Measurements from ENCODE around the gene TRIM72.
"Not testable (repeated sequence)": the region's sequence is repeated elsewhere in the genome, so short reads cannot be mapped to it uniquely, and the experiment has no call there.

TRIM72 gene

DNA sequence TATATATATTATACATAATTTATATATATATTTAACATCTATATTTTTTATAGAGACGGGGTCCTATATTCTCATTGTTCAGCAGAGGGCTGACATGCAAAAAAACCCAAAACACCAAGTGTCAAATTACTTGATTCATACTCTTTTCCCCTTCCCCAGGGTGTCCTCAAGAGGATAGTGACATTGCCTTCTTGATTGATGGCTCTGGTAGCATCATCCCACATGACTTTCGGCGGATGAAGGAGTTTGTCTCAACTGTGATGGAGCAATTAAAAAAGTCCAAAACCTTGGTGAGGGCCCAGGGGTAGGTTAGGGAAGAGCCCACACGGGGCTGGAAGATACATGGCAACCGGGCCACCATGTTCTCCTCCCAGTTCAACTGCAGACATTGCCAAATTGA lies 56.9 kb downstream of the TRIM72 start:
- Histone ChIP-seq H3K4me3 (ENCODE audit: low read depth in 1 of 2, low read length in 2 of 2) (no peak overlapping the region), H3K36me3 (ENCODE audit: control insufficient read depth in 1 of 2, insufficient read depth in 2 of 2, low read length in 2 of 2) (no peaks in the 10 kb centered on the region), H3K4me1 (ENCODE audit: control insufficient read depth in 1 of 2, insufficient read depth in 2 of 2, low read length in 2 of 2) (no peaks in the 10 kb centered on the region), H3K9ac (ENCODE audit: low read depth in 1 of 2, low read length in 2 of 2) (no peak overlapping the region), H3K27ac (ENCODE audit: low read depth, low read length) (no peak overlapping the region), H3K27me3 (ENCODE audit: control insufficient read depth in 1 of 2, insufficient read depth in 2 of 2, low read length in 2 of 2) (peaks cover 0 to 2% of the 10 kb centered on the region in 2 donors), H3K9me3 (ENCODE audit: control insufficient read depth in 1 of 2, low read length in 2 of 2) (no peaks in the 10 kb centered on the region)

DNA sequence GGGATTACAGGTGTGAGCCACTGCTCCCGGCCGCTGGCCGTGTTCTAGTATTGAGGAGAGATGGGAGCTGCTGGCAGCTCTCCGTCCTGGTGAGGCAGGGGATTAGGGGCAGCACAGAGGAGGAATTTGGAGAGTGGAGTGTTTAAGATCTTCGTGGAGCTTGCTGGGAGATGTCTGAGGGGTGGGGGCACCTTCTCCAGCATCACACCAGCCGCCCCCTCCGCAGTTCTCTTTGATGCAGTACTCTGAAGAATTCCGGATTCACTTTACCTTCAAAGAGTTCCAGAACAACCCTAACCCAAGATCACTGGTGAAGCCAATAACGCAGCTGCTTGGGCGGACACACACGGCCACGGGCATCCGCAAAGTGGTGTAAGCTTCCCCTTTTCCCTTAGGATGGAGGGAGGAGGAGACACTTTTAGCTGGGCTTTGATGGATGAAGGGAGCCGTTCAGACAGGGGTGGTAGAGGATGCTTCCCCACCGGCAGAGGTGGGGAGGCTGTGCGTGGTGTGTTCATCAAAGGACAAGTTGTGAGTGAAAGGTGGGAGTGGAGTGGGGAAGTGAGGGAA lies 57.8 kb downstream of the TRIM72 start:
- H3K9me3 ChIP-seq (ENCODE audit: control insufficient read depth in 1 of 2, low read length in 2 of 2) = no peaks in the 10 kb centered on the region
- no peak overlapping the region for H3K9ac ChIP-seq (ENCODE audit: low read depth in 1 of 2, low read length in 2 of 2)
- H3K27ac ChIP-seq (ENCODE audit: low read depth, low read length) = no peak overlapping the region
- no peaks in the 10 kb centered on the region for H3K36me3 ChIP-seq (ENCODE audit: control insufficient read depth in 1 of 2, insufficient read depth in 2 of 2, low read length in 2 of 2)
- H3K4me3 ChIP-seq (ENCODE audit: low read depth in 1 of 2, low read length in 2 of 2) = no peak overlapping the region
- peaks cover 0 to 2% of the 10 kb centered on the region in 2 donors for H3K27me3 ChIP-seq (ENCODE audit: control insufficient read depth in 1 of 2, insufficient read depth in 2 of 2, low read length in 2 of 2)
- H3K4me1 ChIP-seq (ENCODE audit: control insufficient read depth in 1 of 2, insufficient read depth in 2 of 2, low read length in 2 of 2) = no peaks in the 10 kb centered on the region

DNA sequence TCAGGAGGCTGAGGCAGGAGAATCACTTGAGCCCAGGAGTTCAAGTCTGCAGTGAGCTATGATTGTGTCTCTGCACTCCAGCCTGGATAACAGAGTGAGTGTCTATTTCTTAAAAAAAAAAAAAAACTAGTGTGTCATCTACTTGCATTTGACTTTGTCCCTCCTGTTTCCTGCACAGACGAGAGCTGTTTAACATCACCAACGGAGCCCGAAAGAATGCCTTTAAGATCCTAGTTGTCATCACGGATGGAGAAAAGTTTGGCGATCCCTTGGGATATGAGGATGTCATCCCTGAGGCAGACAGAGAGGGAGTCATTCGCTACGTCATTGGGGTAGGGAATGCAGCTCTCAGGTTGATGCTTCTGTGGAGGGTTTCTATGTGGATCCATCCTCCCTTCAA lies 59.3 kb downstream of the TRIM72 start:
- H3K9ac ChIP-seq (ENCODE audit: low read depth in 1 of 2, low read length in 2 of 2) = no peak overlapping the region
- no peaks in the 10 kb centered on the region for H3K36me3 ChIP-seq (ENCODE audit: control insufficient read depth in 1 of 2, insufficient read depth in 2 of 2, low read length in 2 of 2)
- no peaks in the 10 kb centered on the region for H3K9me3 ChIP-seq (ENCODE audit: control insufficient read depth in 1 of 2, low read length in 2 of 2)
- peaks cover 0 to 2% of the 10 kb centered on the region in 2 donors for H3K27me3 ChIP-seq (ENCODE audit: control insufficient read depth in 1 of 2, insufficient read depth in 2 of 2, low read length in 2 of 2)
- H3K27ac ChIP-seq (ENCODE audit: low read depth, low read length) = no peak overlapping the region
- H3K4me1 ChIP-seq (ENCODE audit: control insufficient read depth in 1 of 2, insufficient read depth in 2 of 2, low read length in 2 of 2) = no peaks in the 10 kb centered on the region
- no peak overlapping the region for H3K4me3 ChIP-seq (ENCODE audit: low read depth in 1 of 2, low read length in 2 of 2)

DNA sequence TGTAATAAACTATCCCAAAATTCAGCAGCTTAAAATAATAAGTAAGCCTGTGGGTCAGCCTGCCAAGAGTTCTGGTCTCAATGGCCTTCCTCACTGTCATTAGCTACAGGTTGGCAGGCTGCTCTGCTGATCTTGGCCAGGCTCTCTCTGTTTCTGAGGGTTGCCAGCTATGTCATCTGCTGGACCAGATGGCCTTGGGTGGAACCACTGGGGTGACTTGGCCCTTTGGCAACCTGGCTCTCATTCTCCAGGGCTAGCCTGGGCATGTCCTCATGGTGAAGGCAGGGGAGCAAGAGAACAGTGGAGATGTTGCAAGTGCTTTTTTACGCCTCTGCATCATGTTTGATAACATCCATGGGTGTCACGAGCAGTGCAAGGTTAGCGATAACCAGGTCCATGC lies 59.8 kb downstream of the TRIM72 start:
- no peaks in the 10 kb centered on the region for H3K36me3 ChIP-seq (ENCODE audit: control insufficient read depth in 1 of 2, insufficient read depth in 2 of 2, low read length in 2 of 2)
- no peaks in the 10 kb centered on the region for H3K4me1 ChIP-seq (ENCODE audit: control insufficient read depth in 1 of 2, insufficient read depth in 2 of 2, low read length in 2 of 2)
- H3K27me3 ChIP-seq (ENCODE audit: control insufficient read depth in 1 of 2, insufficient read depth in 2 of 2, low read length in 2 of 2) = peaks cover 0 to 2% of the 10 kb centered on the region in 2 donors
- no peak overlapping the region for H3K9ac ChIP-seq (ENCODE audit: low read depth in 1 of 2, low read length in 2 of 2)
- no peak overlapping the region for H3K27ac ChIP-seq (ENCODE audit: low read depth, low read length)
- no peaks in the 10 kb centered on the region for H3K9me3 ChIP-seq (ENCODE audit: control insufficient read depth in 1 of 2, low read length in 2 of 2)
- no peak overlapping the region for H3K4me3 ChIP-seq (ENCODE audit: low read depth in 1 of 2, low read length in 2 of 2)

DNA sequence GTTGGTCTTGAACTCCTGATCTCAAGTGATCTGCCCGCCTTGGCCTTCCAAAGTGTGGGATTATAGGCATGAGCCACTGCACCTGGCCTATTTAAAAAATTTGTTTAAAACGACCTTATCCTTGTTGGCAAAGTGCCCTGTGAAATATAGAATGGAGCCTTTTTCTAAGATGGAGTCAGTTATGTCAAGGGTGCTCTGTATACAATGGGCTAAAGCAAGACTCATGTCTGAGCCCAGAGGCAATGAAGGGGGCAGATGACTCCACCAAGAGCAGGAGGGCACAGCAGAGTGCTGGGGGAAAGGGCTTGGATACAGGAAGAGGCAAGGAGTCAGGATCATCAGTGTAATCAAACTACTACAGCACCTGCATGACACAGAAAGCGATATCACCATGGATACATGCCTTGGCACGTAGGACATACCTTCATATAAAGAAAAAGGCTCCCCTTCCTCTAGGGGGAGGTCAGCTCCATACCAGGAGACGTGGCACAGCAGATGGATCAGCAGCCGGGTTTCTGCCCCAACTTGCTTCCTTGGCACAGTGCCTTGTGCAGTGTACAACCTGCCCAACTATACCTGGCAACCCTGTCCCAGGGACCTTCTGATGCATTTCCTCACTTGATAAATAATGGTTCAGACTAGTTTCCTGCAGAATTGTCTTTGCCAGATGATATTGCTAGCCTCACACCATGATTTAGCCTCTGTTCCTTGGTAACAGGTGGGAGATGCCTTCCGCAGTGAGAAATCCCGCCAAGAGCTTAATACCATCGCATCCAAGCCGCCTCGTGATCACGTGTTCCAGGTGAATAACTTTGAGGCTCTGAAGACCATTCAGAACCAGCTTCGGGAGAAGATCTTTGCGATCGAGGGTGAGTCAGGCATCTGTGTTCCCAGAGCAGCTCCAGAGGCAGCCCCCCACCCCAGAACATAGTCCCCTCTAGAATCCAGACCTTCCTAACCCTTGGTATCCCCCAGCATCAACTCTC lies 61.2 kb downstream of the TRIM72 start:
- Histone ChIP-seq H3K4me3 (ENCODE audit: low read depth in 1 of 2, low read length in 2 of 2) (no peak overlapping the region), H3K9me3 (ENCODE audit: control insufficient read depth in 1 of 2, low read length in 2 of 2) (no peaks in the 10 kb centered on the region), H3K27ac (ENCODE audit: low read depth, low read length) (no peak overlapping the region), H3K4me1 (ENCODE audit: control insufficient read depth in 1 of 2, insufficient read depth in 2 of 2, low read length in 2 of 2) (no peaks in the 10 kb centered on the region), H3K36me3 (ENCODE audit: control insufficient read depth in 1 of 2, insufficient read depth in 2 of 2, low read length in 2 of 2) (no peaks in the 10 kb centered on the region), H3K9ac (ENCODE audit: low read depth in 1 of 2, low read length in 2 of 2) (no peak overlapping the region), H3K27me3 (ENCODE audit: control insufficient read depth in 1 of 2, insufficient read depth in 2 of 2, low read length in 2 of 2) (no peaks in the 10 kb centered on the region)

DNA sequence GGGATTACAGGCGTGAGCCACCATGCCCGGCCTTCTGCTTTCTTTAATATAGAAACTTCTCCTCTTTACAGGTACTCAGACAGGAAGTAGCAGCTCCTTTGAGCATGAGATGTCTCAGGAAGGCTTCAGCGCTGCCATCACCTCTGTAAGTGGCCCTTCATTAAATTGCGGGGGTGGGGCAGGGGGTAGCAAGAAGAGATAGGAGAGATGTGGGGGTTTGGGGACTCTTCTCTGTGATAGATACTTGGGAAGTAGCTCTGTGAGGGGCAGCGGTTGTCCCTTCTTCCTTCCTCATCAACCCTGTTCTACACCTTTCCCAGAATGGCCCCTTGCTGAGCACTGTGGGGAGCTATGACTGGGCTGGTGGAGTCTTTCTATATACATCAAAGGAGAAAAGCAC lies 62.7 kb downstream of the TRIM72 start:
- Histone ChIP-seq H3K36me3 (ENCODE audit: control insufficient read depth in 1 of 2, insufficient read depth in 2 of 2, low read length in 2 of 2) (no peaks in the 10 kb centered on the region), H3K4me1 (ENCODE audit: control insufficient read depth in 1 of 2, insufficient read depth in 2 of 2, low read length in 2 of 2) (no peaks in the 10 kb centered on the region), H3K27ac (ENCODE audit: low read depth, low read length) (no peak overlapping the region), H3K9me3 (ENCODE audit: control insufficient read depth in 1 of 2, low read length in 2 of 2) (no peaks in the 10 kb centered on the region), H3K4me3 (ENCODE audit: low read depth in 1 of 2, low read length in 2 of 2) (no peak overlapping the region), H3K9ac (ENCODE audit: low read depth in 1 of 2, low read length in 2 of 2) (no peak overlapping the region), H3K27me3 (ENCODE audit: control insufficient read depth in 1 of 2, insufficient read depth in 2 of 2, low read length in 2 of 2) (no peaks in the 10 kb centered on the region)

DNA sequence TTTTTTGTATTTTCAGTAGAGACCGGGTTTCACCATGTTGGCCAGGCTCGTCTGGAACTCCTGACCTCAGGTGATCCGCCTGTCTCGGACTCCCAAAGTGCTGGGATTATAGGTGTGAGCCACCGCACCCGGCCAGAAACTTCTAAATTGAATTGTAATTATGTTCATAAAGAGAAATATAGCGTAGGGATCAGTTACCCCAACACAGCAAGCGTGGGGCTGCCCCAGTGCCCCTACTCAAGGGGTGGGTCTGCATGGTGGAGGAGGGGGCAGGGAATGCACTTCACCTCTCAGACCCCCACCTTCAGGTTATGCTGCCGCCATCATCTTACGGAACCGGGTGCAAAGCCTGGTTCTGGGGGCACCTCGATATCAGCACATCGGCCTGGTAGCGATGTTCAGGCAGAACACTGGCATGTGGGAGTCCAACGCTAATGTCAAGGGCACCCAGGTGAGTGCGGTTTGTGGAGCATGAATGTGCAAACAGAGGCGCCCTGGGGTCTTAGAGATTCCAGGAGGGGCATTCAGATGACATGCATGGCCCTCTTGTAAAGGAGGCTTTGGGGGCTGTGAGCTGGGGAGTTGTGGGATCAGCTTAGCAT lies 63.8 kb downstream of the TRIM72 start:
- no peaks in the 10 kb centered on the region for H3K27me3 ChIP-seq (ENCODE audit: control insufficient read depth in 1 of 2, insufficient read depth in 2 of 2, low read length in 2 of 2)
- no peak overlapping the region for H3K27ac ChIP-seq (ENCODE audit: low read depth, low read length)
- no peaks in the 10 kb centered on the region for H3K36me3 ChIP-seq (ENCODE audit: control insufficient read depth in 1 of 2, insufficient read depth in 2 of 2, low read length in 2 of 2)
- H3K9ac ChIP-seq (ENCODE audit: low read depth in 1 of 2, low read length in 2 of 2) = no peak overlapping the region
- H3K4me3 ChIP-seq (ENCODE audit: low read depth in 1 of 2, low read length in 2 of 2) = no peak overlapping the region
- no peaks in the 10 kb centered on the region for H3K9me3 ChIP-seq (ENCODE audit: control insufficient read depth in 1 of 2, low read length in 2 of 2)
- no peaks in the 10 kb centered on the region for H3K4me1 ChIP-seq (ENCODE audit: control insufficient read depth in 1 of 2, insufficient read depth in 2 of 2, low read length in 2 of 2)

DNA sequence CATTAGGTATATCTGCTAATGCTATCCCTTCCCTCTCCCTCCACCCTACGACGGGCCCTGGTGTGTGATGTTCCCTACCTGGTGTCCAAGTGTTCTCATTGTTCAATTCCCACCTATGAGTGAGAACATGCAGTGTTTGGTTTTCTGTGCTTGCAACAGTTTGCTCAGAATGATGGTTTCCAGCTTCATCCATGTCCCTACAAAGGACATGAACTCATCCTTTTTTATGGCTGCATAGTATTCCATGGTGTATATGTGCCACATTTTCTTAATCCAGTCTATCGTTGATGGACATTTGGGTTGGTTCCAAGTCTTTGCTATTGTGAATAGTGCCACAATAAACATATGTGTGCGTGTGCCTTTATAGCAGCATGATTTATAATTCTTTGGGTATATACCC lies 64.9 kb downstream of the TRIM72 start:
- not testable (repeated sequence) for H3K36me3 ChIP-seq (ENCODE audit: control insufficient read depth in 1 of 2, insufficient read depth in 2 of 2, low read length in 2 of 2); H3K4me3 ChIP-seq (ENCODE audit: low read depth in 1 of 2, low read length in 2 of 2); H3K4me1 ChIP-seq (ENCODE audit: control insufficient read depth in 1 of 2, insufficient read depth in 2 of 2, low read length in 2 of 2); H3K9me3 ChIP-seq (ENCODE audit: control insufficient read depth in 1 of 2, low read length in 2 of 2); H3K27ac ChIP-seq (ENCODE audit: low read depth, low read length); H3K9ac ChIP-seq (ENCODE audit: low read depth in 1 of 2, low read length in 2 of 2); H3K27me3 ChIP-seq (ENCODE audit: control insufficient read depth in 1 of 2, insufficient read depth in 2 of 2, low read length in 2 of 2)
